GM12878 (cell line): ENCODE results near the gene AGAP1.

Experiments
- CREB1 ChIP-seq: IDR thresholded peaks from 2 replicates; pipeline ENCODE4 v1.6.1; 2012; ENCODE audit warnings: low read depth, mild to moderate bottlenecking, inconsistent platforms
- CTCF ChIP-seq, 3 experiments: IDR thresholded peaks in 2 of 3; conservative IDR thresholded peaks in 1 of 3; 2 replicates each; pipeline ENCODE4 v1.5.1; 2011; ENCODE audit warnings: low read depth in 3 of 3, low read length in 3 of 3, mild to moderate bottlenecking in 3 of 3, control low read depth in 2 of 3, moderate library complexity in 2 of 3, inconsistent platforms in 1 of 3, mixed read lengths in 1 of 3; ENCODE audit not compliant: control insufficient read depth in 2 of 3, insufficient read depth in 1 of 3; ENCODE audit errors: extremely low read depth in 1 of 3
- MEF2A ChIP-seq: IDR thresholded peaks from 2 replicates; pipeline ENCODE4 v1.6.1; 2011; ENCODE audit warnings: low read depth, mild to moderate bottlenecking, low read length, moderate library complexity; ENCODE audit not compliant: insufficient read depth
- PRDM15 ChIP-seq: fragments of 450-650 bp; formaldehyde crosslinking; IDR thresholded peaks from 2 replicates; pipeline ENCODE4 v1.4.0; 2020; ENCODE audit warnings: mild to moderate bottlenecking, moderate library complexity

- TF ChIP-seq CTCF (IDR thresholded peaks at IDR 0.05 in 2 of 3, conservative IDR thresholded peaks at IDR 0.05 in 1 of 3; ENCODE audit: control insufficient read depth in 2 of 3, extremely low read depth in 1 of 3, insufficient read depth in 1 of 3, low read depth in 3 of 3, low read length in 3 of 3) (no peak), PRDM15 (CRISPR knock-in tag) (no peak), CREB1 (no peak), MEF2A (no peak)
Observed at GRCh38 chr2:235968155-235968554, 474.3 kb downstream of the AGAP1 start.
